Germinal center (tissue), 1 donor: ENCODE results near the gene GALNT6.

Experiments used
- DNase-seq: peaks from one replicate; pipeline ENCODE4 v3.0.0; 2012; ENCODE audit warnings: mixed read lengths, low spot score

Gene GALNT6

DNA sequence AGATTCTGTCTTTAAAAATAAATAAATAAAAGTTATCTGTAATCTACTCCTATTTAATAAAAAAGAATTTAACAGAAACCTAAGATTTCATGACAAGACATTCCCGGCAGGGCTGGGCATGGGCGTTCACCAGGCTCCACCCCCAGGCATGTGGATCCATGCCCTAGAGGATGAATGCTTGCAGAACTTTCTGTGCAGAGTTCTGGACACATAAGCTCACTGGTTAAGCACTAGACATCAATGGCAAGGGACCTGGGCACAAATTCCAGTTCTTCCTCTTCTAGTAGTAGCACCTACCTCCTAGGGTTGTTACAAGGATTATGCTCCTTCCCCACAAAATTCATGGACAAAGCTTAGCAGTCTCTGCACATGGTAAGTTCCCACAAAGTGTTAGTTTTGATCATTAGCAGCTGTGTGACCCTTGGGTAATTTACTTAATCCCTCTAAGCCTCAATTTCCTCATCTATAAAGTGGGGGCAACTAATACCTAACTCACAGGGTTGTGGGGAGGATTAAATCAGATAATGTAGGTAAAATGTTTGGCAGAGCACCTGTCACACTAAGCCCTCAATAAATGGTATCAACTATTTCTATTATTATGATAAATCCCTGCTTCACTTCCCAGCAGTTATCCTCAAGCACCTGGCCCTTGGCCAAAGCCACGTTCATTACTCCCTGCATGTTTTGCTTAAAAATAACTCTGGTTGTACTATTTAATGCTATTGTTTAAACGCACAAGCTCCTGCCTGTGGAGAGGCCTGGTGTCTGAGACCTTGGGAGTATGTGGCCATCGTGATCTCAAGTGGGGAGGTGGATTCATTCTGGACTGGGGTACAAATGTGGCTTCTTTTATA is 9.8 kb downstream of the GALNT6 start:
- DNase-seq: no peak

DNA sequence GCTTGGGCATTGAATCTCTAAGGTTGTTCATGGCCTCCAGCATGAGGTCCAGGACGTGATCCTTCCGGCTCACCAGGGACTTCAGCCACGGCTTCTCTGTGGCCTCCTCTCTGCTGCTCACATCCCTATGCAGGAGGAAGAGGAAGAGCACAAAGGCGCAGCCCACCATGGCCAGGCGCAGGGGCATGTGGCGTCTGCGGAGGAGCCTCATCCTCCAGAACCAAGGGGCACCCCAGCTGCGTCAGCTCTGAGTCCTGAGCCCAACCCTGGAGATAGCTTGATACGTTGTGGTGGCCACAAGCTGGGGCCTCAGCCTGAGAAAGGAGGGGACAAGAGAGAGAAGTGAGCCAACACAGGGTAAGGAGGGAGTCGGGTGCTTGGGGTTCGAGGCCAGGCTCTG is 11.6 kb downstream of the GALNT6 start:
- DNase-seq: no peak

DNA sequence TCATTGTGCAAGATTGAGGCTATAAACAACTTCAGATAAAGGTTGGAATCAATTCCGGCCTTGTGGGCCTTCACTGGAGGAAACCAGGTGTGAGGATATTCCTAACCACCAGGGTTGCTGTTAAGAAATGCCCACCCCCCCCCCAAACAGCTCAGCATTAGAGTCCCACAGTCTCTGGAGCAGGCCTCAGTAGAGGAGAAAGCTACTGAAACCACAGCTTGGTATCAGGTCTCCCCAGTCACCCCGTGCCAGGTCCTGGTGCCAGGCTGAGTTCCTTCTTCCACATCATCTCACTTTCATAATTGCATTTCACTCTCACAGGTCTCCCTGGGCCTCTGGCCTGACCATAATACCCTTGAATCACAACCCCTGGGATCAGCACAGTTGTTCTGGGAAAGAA is 12.5 kb downstream of the GALNT6 start:
- no peak for DNase-seq

DNA sequence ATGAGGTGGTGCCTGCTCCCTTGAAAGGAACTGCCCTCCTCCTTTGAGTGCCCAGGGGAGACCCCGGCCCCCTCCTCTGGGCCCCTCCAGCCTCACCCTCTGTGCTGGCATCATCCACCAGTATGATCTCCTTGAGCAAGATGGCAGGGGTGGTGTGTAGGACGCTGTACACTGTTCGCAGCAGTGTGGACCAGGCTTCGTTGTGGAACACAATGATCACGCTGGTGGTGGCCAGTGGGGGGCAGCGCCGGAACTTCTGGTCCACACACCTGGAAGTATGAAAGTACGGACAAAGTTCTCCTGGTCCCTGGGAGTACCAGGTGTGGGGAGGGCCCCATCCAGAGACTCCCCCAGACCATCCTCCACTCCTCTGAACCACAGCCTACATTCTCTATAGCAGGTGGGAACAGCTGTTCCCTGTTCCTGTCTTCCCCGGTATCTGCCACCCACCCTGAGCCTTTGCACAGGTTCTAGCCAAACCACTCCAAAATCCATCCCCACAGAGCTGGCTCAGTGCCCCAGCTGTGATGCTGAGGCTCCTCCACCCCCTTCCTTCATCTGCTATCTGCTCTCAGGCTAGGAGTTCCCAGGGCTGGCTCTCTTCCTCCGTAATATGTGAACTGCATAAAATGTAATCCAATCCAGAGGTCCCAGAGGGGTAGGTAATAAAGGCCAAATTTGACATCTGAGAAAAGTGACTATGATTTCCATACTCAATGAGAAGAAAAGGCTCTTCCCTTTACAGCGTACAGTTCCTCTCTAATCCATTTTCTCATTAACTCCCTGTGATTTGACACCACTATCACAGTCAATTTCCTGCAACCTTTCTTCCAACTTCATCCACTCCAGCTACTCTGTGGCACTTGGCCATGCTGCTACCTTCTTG is 13.9 kb downstream of the GALNT6 start:
- DNase-seq: no peak

DNA sequence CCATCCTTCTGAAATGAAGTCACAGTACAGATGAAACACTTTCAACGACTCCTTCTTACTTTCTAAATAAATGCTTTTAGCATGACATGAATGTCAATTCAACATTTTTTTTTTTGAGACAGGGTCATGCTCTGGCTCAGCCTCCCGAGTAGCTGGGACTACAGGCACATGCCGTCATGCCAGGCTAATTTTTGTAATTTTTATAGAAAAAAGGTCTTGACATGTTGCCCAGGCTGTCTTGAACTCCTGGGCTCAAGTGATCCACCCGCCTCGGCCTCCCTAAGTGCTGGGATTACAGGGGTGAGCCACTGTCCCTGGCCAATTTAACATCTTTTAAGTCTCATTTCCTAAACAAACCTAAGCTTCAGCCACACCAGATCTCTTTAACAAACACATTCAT is 16.4 kb downstream of the GALNT6 start:
- DNase-seq: no peak

DNA sequence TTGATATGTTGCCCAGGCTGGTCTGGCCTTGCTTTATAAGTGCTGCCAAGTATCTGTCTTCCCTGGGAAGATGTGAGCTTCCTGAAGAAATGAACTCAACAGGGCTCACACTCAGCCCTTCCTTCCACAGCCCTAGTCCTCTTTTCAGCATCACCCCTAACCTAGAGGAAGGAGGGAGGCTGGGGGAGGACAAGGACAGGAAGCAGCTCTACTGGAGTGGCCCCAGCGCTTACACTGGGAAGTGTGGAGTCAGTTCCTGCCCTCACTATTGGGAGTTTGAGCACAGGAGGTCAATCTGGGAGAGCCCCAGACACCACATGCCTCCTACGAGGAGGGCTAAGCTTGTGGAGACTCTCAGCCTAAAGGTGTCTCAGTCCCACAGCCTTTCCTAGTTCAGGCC is 16.8 kb downstream of the GALNT6 start:
- DNase-seq: no peak

DNA sequence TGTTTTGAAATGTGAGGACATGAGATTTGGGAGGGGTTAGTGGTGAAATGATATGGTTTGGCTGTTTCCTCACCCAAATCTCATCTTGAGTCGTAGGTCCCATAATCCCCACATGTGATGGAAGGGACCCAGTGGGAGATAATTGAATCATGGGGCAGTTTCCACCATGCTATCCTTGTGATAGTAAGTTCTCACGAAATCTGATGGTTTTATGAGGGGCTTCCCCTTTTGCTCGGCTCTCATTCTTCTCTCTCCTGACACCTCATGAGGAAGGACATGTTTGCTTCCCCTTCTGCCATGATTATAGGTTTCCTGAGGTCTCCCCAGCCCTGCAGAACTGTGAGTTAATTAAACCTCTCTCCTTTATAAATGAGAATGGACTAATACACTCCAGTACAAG is 18.0 kb downstream of the GALNT6 start:
- DNase-seq: no peak

DNA sequence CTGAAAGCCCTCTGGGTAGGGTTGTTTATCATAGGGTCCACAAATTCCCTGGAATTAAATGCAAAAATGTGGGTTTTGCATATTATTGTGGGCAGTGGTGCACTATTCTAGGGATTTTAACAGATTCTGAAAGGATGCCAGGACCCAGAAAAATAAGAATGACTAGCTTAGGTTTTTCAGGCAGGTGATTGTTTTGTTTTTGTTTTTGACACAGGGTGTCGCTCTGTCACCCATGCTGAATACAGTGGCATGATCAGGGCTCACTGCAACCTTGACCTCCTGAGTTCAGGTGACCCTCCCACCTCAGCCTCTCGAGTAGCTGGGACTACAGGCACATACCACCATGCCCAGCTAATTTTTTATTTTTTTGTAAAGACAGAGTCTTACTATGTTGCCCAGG is 19.2 kb downstream of the GALNT6 start:
- DNase-seq: no peak

DNA sequence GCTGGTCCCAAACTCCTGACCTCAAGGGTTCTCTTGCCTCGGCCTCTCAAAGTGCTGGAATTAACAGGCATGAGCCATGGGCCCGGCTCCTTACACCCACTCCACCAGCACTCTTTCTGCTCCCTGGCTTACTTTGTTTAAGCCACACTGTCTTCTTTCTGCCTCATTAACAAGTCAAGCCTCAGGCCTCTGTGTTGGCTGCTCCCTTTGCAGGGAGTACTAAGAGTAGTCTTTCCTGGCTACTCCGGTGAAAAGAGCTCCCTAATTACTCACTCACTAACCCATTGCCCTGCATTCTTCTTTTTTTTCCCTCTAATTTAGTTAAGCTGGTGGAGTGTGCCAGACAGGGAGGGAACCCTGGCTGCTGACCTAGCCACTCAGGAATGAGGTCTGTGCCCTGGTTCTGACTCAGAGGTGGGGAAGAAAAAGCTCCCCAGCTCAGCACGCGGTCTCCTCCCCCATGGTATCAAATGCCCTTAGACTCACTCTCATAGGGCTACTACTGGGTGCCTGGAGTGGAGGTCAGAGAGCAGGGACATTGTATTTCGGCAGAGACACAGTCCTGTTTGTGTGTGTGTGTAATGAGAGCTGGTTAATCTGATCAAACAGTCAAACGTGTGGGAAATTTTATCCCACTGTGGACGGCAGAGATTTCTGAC is 19.8 kb downstream of the GALNT6 start:
- no peak for DNase-seq

DNA sequence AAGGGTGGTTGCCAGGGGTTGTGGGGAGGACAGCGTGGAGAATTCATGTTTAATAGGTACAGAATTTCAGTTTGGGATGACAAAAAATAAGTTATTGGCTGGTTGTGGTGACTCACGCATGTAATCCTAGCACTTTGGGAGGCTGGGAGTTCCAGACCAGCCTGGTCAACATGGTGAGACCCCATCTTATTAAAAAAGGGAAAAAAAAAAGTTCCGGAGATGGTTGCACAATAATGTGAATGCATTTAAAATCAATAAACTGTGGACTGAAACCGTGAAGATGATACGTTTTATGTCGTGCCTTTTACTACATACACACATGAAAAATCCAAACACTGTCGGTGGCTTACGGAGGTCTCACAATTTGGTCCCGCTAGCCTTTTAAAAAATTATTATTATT is 20.5 kb downstream of the GALNT6 start:
- no peak for DNase-seq

DNA sequence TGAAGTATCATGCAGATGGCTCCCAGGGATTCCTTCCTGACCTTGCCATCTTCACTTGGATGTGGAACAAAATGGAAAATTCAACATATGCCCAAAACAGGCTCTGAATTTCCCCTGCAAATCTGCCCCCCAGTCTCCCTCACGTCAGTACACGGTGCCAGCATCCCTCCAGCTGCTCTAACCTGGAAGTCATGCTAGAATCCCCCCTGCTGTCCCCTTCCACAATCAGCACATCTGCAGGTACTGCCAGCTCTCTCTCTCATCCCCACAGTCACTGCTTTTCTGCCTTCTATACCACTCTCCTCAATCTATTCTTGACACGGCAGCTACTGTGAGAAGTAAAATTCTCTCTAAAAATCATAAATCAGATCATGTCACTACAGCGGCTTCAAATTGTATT is 21.6 kb downstream of the GALNT6 start:
- no peak for DNase-seq

DNA sequence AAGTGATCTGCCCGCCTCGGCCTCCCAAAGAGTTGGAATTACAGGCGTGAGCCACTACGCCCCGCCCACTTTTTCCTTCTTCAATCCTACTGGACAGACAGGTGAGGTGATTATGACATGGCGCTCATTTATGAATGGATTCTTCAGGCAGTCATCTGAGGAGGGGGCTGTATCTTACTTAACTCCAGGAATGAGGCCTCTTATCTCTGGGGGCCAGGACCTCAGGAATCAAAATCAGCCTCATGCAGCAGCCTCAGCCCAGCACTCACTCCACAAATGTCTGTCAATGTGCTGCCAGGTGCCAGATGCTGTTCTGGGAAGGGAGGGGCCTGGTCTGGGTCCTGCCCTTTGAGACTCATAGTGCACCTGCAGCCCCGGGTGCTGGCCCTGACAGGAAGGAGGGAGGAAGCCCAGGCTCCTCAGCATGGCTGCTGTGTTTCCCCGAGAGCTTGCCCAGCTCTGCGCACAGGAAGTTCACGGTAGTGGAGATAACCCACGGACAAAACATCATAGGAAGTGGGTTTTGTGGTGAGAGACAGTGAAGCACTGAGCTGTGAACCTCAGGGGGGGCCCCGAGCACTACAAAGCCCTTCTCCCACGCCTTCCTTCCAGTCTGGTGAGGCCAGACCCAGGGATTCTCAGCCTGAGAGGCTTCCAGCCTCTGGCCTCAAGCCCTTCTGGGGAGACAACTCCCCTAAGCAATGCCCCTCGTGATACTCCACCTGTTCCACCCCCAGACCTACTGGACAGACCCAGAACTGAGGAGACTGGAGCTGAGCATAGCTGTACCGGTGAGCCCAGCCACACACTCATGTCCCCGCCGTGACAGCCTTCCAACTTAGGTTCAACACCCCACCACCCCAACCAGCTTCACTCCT is 22.3 kb downstream of the GALNT6 start:
- DNase-seq: peak; percentile 96

DNA sequence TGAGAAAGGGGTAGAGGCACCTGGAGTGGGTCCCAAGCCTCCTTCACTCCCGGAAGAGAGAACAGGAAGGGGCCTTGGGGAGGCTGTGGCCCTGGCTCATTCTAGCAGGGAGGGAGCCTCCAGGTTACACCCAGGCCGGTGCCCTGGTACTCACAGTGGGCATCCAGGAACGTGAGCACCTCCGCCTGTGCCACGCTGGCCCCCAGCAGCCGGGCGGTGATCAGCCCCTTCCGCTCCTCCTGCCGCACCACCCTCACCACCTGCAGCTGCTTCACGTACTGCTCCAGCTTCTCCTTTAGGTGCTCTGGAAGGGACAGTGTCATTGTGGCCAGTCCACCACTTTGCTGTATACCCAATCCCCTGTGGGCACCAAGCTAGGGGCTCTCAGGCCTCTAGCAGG is 25.9 kb downstream of the GALNT6 start:
- no peak for DNase-seq

DNA sequence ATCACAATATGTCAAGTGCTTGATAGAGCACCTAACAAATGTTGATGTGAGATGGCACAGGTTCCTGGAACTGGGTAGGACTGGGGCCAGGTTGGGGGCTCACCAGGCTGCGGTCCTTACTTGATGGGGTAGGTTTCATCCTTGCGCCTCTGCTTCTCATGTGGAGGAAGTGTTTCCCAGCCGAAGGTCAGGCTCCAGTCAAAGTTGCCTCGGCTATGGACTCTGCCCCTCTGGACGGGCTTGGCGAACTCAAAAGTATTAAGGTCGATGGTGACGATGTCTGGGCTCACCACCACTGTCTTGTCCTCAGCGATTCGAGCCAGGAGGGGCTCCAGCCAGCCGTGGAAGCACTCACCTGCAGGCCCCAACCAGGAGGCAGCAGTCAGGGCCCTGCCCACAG is 27.2 kb downstream of the GALNT6 start:
- DNase-seq: no peak

DNA sequence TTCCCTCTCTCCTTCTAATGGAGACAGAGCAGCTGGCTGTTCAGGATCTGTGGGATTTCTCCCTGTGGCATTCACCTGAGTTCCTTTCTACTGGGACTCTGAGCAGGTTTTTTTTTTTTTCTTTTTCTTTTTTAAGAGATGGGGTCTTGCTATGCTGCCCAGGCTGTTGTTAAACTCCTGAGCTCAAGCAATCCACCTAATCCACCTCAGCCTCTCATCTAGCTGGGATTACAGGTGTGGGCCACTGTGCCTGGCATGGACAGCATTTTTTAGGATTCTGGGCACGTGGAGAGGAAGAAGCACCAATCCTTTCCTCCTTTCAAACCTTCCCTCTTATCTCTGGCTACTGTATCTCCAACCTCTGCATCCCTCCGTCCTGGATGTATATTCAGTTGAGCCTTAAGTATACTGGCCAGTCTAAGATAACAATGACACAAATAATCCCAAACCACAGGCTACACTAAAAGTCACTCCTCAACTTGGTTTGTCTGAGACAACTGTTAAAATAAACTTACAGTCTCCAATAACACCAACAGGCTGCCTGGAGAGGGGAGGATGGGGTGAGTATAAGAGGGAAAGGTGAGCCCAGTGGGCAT is 28.4 kb downstream of the GALNT6 start:
- no peak for DNase-seq

DNA sequence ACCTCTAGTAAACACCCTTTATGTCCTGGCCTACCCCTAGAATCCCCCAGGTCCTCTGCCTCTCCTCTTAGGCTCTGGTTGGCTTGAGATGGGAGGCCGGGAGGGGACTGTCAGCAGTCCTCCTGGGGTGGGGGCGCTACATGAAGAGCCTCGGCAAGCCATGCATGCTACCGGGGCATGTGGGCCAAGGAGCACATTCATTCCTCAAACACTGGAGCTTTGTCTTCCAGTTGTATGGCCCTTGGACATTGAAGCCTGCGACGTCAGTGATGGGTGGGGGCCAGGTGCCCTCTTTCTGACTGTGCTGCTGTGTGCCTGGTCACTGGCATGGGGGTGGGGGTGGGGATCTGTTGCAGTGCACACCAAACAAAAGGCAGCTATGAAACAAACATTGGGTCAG is 28.9 kb downstream of the GALNT6 start:
- DNase-seq: no peak

DNA sequence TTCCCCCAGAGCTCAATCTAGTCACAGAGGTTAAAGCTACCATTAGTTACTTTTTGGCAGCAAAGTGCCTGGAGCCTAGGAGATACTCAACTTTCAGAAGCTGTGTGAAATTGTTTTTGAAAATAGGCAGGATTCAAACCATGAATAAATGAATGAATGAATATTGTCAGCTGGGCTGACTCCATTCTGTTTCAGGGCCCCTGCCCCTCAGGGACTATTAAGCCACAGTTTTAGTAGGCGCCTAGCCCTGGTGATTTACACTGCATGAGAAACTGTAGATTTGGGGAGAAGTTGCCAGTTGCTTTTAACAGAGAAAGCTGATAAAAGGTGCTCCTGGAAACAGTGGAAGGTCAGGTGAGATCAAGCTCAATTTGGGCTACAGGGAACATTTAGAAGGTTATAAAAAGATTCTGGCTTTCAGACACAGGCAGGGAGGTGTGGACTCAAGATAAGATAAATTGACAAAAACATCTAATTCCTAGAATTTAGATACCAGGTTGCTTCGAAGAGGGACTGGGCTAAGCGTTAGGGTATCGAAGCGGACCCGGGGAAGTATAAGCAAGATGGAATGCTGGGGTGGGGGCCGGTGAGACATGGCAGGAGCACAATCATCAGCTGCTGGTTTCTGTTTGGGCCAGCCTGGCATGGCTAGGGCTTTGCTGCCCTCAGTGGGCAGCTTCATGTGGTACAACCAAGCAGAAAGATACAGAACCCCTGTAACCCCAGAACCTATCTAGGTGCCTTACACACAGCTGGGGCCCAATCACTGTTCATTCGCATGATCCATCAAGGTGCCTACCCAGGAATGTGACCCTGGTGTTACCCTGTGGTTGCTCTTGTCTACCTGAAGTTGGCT is 29.8 kb downstream of the GALNT6 start:
- no peak for DNase-seq

DNA sequence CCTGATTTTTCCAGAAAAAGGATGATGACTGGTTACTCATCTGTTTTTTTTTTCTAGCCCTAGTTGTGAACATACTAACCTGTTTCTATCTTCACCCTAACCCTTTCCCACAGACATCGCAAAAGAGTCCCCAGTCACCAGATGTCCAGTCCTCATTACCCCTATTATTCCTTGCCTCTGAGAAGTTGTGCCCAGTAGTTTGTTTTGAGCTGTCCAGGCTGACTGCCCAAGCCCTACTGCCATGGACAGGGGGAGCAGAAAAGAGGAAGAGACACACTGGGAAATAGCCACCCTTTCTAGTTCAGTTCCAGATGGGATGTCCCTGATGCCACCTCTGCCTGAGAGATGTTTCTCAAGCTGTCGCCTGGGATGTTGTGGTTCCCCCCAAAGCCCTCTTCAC is 30.9 kb downstream of the GALNT6 start:
- DNase-seq: no peak

DNA sequence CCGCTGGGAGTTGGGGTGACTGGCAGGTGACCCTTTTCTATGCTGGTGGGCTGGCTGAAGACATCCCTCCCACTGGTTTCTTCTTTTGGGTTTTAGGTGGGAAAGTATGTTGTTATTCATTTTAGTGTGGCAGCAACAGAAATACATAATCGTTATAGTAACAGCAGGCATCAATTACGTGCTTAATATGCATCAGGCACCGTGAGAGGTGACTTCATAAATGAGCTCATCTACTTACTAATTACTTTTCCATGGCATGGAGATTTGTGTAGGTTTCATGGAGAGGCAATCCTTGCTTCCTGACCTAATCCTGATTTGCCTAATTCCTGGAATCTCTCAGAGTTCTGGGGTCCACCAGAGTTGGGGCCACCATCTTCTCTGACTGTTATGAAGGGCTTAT is 31.4 kb downstream of the GALNT6 start:
- DNase-seq: no peak

DNA sequence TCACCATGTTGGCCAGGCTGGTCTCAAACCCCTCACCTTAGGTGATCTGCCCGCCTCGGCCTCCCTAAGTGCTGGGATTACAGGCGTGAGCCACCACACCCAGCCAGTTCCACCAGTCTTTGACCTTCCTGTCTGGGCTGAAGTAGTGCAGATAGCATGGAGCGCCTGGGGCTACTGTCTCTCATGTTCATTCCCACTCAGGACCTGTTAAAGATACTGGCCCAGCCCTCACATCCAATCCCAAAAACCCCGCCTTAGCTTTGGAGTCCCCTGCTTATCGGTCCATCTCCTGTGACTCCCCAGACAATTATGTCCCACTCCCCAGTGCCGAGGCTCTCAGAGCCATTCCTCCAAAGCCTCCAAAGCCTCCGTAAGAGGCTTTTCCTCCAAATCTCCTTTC is 32.7 kb downstream of the GALNT6 start:
- no peak for DNase-seq
